Measurements from ENCODE around the gene SRGAP1.

GRCh38 chr12:63811755-63812154 lies 32.7 kb upstream of the SRGAP1 start:
- TF ChIP-seq CTCF (IDR thresholded peaks at IDR 0.05; ENCODE audit: poor library complexity) (no peak), EZH2phosphoT487 (IDR thresholded peaks at IDR 0.05; ENCODE audit: low read depth, severe bottlenecking, unreplicated experiment) (no peak), EZH2 (IDR thresholded peaks at IDR 0.05; ENCODE audit: borderline replicate concordance) (no peak)
